ENCODE measurements around the gene ARFGAP1. TPM values are rescaled to one million over a fixed set of nuclear protein-coding genes. Genes with fewer than 3 reads are reported as not detected.

ARFGAP1 gene
- 34.5 and 55.9 TPM in 2 replicates for total RNA-seq

DNA sequence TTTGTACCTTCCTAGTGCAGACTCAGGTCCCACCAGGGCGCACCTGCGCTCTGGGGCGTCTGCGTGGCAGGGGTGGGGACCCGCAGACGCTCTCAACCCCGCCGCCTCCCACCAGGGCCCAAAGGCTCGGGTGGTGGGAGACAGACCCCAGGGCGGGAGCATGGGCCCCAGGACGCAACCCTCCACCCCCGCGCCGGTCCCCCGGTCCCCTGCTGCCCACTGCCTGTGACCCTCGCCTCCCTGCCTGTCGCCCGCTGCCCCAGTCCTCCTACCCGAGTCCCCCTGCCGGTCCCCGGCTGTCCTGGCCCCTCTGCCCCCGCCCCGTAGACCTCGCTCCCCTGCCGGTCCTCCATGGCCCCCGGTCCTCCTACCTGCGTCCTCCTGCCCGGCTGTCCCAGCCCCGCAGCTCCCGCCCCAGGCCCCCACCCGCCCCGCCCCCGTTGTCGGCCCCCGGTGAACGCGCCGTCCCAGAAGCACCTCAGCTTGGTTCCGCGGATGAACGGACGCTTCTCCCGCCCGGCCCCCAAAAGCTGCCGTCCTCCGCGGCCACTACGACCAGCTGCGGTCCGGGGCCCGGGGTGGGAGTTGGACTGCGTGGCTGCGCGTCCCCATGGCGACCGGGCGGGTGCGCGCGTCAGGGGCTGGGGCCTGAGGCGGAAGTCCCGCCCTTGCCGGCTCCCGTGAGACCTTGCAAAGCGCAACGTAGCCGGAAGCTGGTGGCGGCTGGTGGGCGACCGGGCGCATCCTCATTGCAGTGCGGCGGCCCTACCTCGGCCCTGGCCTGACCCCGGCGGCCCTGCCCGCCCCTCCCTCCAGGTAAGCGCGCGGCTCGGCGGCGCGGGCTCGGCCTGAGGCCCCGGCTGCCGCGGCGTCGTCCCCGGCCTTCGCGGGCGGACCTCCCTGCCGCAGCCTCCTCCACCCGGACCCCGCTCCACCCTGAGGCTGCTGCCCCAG, at the start of gene ARFGAP1:
ARFGAP1 (plus strand) TSS at position 709 of the 954 bp plus-strand sequence. CDS start 2,768 bp downstream, outside the sequence.

GRCh38 chr20:63235399-63235983, 37.1 kb upstream of the ARFGAP1 start, which contains the start of gene BIRC7:
TSS of gene BIRC7 (plus strand) at chr20:63235905. CDS start at chr20:63236097, 192 bp downstream.

GRCh38 chr20:63254232-63254605, 18.4 kb upstream of the ARFGAP1 start, which contains the start of gene NKAIN4:
TSS of gene NKAIN4 (minus strand) at chr20:63254463. CDS start at chr20:63254450, 13 bp downstream.

GRCh38 chr20:63292904-63293303, 20.3 kb downstream of the ARFGAP1 start, which contains the start of gene COL20A1:
TSS of gene COL20A1 (plus strand) at chr20:63293186. CDS start at chr20:63295108, 1,922 bp downstream.

Other genes with a start within 250 kb of the ARFGAP1 start
- gene YTHDF1, start 56.7 kb upstream of the ARFGAP1 start, total RNA-seq, result 19.3 and 26.0 TPM in 2 replicates
- gene BIRC7, start 36.9 kb upstream of the ARFGAP1 start, total RNA-seq, result 0.72 TPM in 1 of 2 replicates, not detected in the other
- 1.2 TPM in 1 of 2 replicates, not detected in the other for gene NKAIN4, start 18.4 kb upstream of the ARFGAP1 start, total RNA-seq
- gene COL20A1, start 20.4 kb downstream of the ARFGAP1 start, total RNA-seq, result not detected in 2 replicates
- gene CHRNA4, start 88.5 kb downstream of the ARFGAP1 start, total RNA-seq, result not detected in 2 replicates
- not detected in 2 replicates for gene KCNQ2, start 199.8 kb downstream of the ARFGAP1 start, total RNA-seq
- 0.43 and 0.96 TPM in 2 replicates for gene EEF1A2, start 226.3 kb downstream of the ARFGAP1 start, total RNA-seq
- 66.5 and 77.1 TPM in 2 replicates for gene PPDPF, start 248.0 kb downstream of the ARFGAP1 start, total RNA-seq